ENCODE data around the gene RBKS. TPM values are rescaled to one million over a fixed set of nuclear protein-coding genes. Genes with fewer than 3 reads are reported as not detected.
A peak's percentile ranks its signal among the peaks of the same experiment; 100 is the strongest.

RBKS gene
- total RNA-seq, 1 donor from 2014 or later = 1.6 TPM

- Histone ChIP-seq H3K4me2 (ENCODE audit: low read length) (peak overlapping the region; percentile 84), H3K9me3 (ENCODE audit: insufficient read depth, low read depth, low read length) (no peaks in the 10 kb centered on the region), H2AFZ (ENCODE audit: low read depth, low read length) (no peak overlapping the region), H3K4me1 (ENCODE audit: insufficient read depth, low read length) (peaks cover 34% of the 10 kb centered on the region), H3K36me3 (ENCODE audit: insufficient read depth, low read length) (no peaks in the 10 kb centered on the region), H3K9ac (ENCODE audit: low read length) (peak overlapping the region; percentile 89), H3K27ac (ENCODE audit: low read depth, low read length) (peak overlapping the region; percentile 45), H4K20me1 (ENCODE audit: insufficient read depth, low read length) (no peaks in the 10 kb centered on the region), H3K79me2 (ENCODE audit: insufficient read depth, low read length) (peaks cover 7% of the 10 kb centered on the region), H3K4me3 (ENCODE audit: insufficient read depth, low read depth, low read length) (no peak overlapping the region), H3K27me3 (ENCODE audit: insufficient read depth, low read length) (no peaks in the 10 kb centered on the region)
- no peaks in the 10 kb centered on the region for H3K36me3 Mint-ChIP-seq (ENCODE audit: low read depth, unreplicated experiment)
- peaks cover 27% of the 10 kb centered on the region for H3K4me1 Mint-ChIP-seq (ENCODE audit: low read depth, unreplicated experiment)
- no peaks in the 10 kb centered on the region for H3K27me3 Mint-ChIP-seq (ENCODE audit: low read depth, unreplicated experiment)
- DNase-seq (ENCODE audit: low read depth) = peak; percentile 68
- no peak for TF ChIP-seq EZH2 (IDR thresholded peaks at IDR 0.05; ENCODE audit: insufficient read depth, low read length)
- TF ChIP-seq CTCF (IDR thresholded peaks at IDR 0.05; ENCODE audit: insufficient read depth, low read depth, low read length) = no peak
- peak overlapping the region; percentile 10 for H3K27ac Mint-ChIP-seq (ENCODE audit: unreplicated experiment)
- no peaks in the 10 kb centered on the region for H3K9me3 Mint-ChIP-seq (ENCODE audit: unreplicated experiment)
- H3K4me3 Mint-ChIP-seq (ENCODE audit: unreplicated experiment) = peak overlapping the region; percentile 94
- no peak for FAIRE-seq
These were observed 1.4 kb downstream of the RBKS start for GRCh38 chr2:27888790-27889189.

GRCh38 chr2:27887830-27888229 is 2.4 kb downstream of the RBKS start:
- no peak overlapping the region for H3K9ac ChIP-seq (ENCODE audit: low read length)
- peaks cover 34% of the 10 kb centered on the region for H3K4me1 ChIP-seq (ENCODE audit: insufficient read depth, low read length)
- no peaks in the 10 kb centered on the region for H3K9me3 ChIP-seq (ENCODE audit: insufficient read depth, low read depth, low read length)
- no peak overlapping the region for H3K27ac Mint-ChIP-seq (ENCODE audit: unreplicated experiment)
- no peaks in the 10 kb centered on the region for H3K9me3 Mint-ChIP-seq (ENCODE audit: unreplicated experiment)
- no peak overlapping the region for H2AFZ ChIP-seq (ENCODE audit: low read depth, low read length)
- H3K4me2 ChIP-seq (ENCODE audit: low read length) = no peak overlapping the region
- H3K4me3 Mint-ChIP-seq (ENCODE audit: unreplicated experiment) = no peak overlapping the region
- H3K79me2 ChIP-seq (ENCODE audit: insufficient read depth, low read length) = peaks cover 7% of the 10 kb centered on the region
- H3K27me3 Mint-ChIP-seq (ENCODE audit: low read depth, unreplicated experiment) = no peaks in the 10 kb centered on the region
- TF ChIP-seq EZH2 (IDR thresholded peaks at IDR 0.05; ENCODE audit: insufficient read depth, low read length) = no peak
- no peak for TF ChIP-seq CTCF (IDR thresholded peaks at IDR 0.05; ENCODE audit: insufficient read depth, low read depth, low read length)
- no peaks in the 10 kb centered on the region for H4K20me1 ChIP-seq (ENCODE audit: insufficient read depth, low read length)
- no peaks in the 10 kb centered on the region for H3K36me3 Mint-ChIP-seq (ENCODE audit: low read depth, unreplicated experiment)
- no peak overlapping the region for H3K4me3 ChIP-seq (ENCODE audit: insufficient read depth, low read depth, low read length)
- H3K4me1 Mint-ChIP-seq (ENCODE audit: low read depth, unreplicated experiment) = peaks cover 27% of the 10 kb centered on the region
- no peaks in the 10 kb centered on the region for H3K36me3 ChIP-seq (ENCODE audit: insufficient read depth, low read length)
- DNase-seq (ENCODE audit: low read depth) (no peak), FAIRE-seq (no peak)
- H3K27ac ChIP-seq (ENCODE audit: low read depth, low read length) = no peak overlapping the region
- no peaks in the 10 kb centered on the region for H3K27me3 ChIP-seq (ENCODE audit: insufficient read depth, low read length)

- no peak overlapping the region for H3K4me2 ChIP-seq (ENCODE audit: low read length)
These were observed 3.1 kb downstream of the RBKS start for GRCh38 chr2:27887111-27887510.

More at GRCh38 chr2:27887111-27887510, 3.1 kb downstream of the RBKS start:
- TF ChIP-seq EZH2 (IDR thresholded peaks at IDR 0.05; ENCODE audit: insufficient read depth, low read length) (no peak), CTCF (IDR thresholded peaks at IDR 0.05; ENCODE audit: insufficient read depth, low read depth, low read length) (no peak)
- H3K4me1 ChIP-seq (ENCODE audit: insufficient read depth, low read length) = peaks cover 34% of the 10 kb centered on the region
- no peak overlapping the region for H3K4me3 ChIP-seq (ENCODE audit: insufficient read depth, low read depth, low read length)
- Mint-ChIP-seq H3K27ac (ENCODE audit: unreplicated experiment) (no peak overlapping the region), H3K4me3 (ENCODE audit: unreplicated experiment) (no peak overlapping the region), H3K36me3 (ENCODE audit: low read depth, unreplicated experiment) (no peaks in the 10 kb centered on the region), H3K27me3 (ENCODE audit: low read depth, unreplicated experiment) (no peaks in the 10 kb centered on the region), H3K9me3 (ENCODE audit: unreplicated experiment) (peaks cover 4% of the 10 kb centered on the region), H3K4me1 (ENCODE audit: low read depth, unreplicated experiment) (peaks cover 29% of the 10 kb centered on the region)
- H3K36me3 ChIP-seq (ENCODE audit: insufficient read depth, low read length) = no peaks in the 10 kb centered on the region
- H3K27ac ChIP-seq (ENCODE audit: low read depth, low read length) = no peak overlapping the region
- FAIRE-seq (no peak), DNase-seq (ENCODE audit: low read depth) (no peak)
- no peaks in the 10 kb centered on the region for H3K27me3 ChIP-seq (ENCODE audit: insufficient read depth, low read length)
- no peaks in the 10 kb centered on the region for H4K20me1 ChIP-seq (ENCODE audit: insufficient read depth, low read length)
- H3K9me3 ChIP-seq (ENCODE audit: insufficient read depth, low read depth, low read length) = no peaks in the 10 kb centered on the region
- no peak overlapping the region for H2AFZ ChIP-seq (ENCODE audit: low read depth, low read length)
- peaks cover 7% of the 10 kb centered on the region for H3K79me2 ChIP-seq (ENCODE audit: insufficient read depth, low read length)
- H3K9ac ChIP-seq (ENCODE audit: low read length) = no peak overlapping the region

Measured in astrocyte (in vitro differentiated cells and primary cell).